SK-N-MC (cell line): ENCODE results near the gene DRD5.
"Not testable (repeated sequence)": the region's sequence is repeated elsewhere in the genome, so short reads cannot be mapped to it uniquely, and the experiment has no call there.

Experiments
- DNase-seq: peaks from one replicate; pipeline ENCODE4 v3.0.0-alpha.2; 2011; ENCODE audit warnings: low read depth, low spot score
- H3K27ac ChIP-seq: fragments of 200-600 bp; sonication (generic); 2 replicates; pipeline ENCODE4 v1.5.1; 2016; ENCODE audit warnings: mixed run types
- H3K36me3 ChIP-seq: fragments of 200-600 bp; sonication (generic); 2 replicates; pipeline ENCODE4 v1.6.1; 2017; ENCODE audit warnings: antibody characterized with exemption, low read length, mixed read lengths; ENCODE audit not compliant: insufficient read depth
- H3K4me3 ChIP-seq: fragments of 200-600 bp; sonication (generic); 2 replicates; pipeline ENCODE4 v1.5.1; 2016
- H3K9ac ChIP-seq: fragments of 200-600 bp; sonication (generic); 2 replicates; pipeline ENCODE4 v1.8.0; 2017; ENCODE audit warnings: mixed run types, mixed read lengths; ENCODE audit not compliant: insufficient read length
- H3K9me3 ChIP-seq: fragments of 200-600 bp; sonication (generic); 2 replicates; pipeline ENCODE4 v1.6.1; 2017; ENCODE audit warnings: low read depth, mild to moderate bottlenecking, antibody characterized with exemption, low read length, moderate library complexity, mixed read lengths
- EZH2 ChIP-seq: fragments of 200-600 bp; sonication (generic); IDR thresholded peaks from one replicate; pipeline ENCODE4 v1.6.1; 2017; ENCODE audit warnings: antibody characterized with exemption
- FOXP2 ChIP-seq: optimal IDR thresholded peaks from 2 replicates; pipeline ENCODE3; 2011; ENCODE audit warnings: mild to moderate bottlenecking, moderate library complexity; ENCODE audit not compliant: insufficient read depth; ENCODE audit errors: extremely low read length, control extremely low read depth
- POLR2AphosphoS5 ChIP-seq: IDR thresholded peaks from 2 replicates; pipeline ENCODE4 v1.6.1; 2012; ENCODE audit warnings: mild to moderate bottlenecking, low read depth, low read length, borderline replicate concordance

DRD5 gene

GRCh38 chr4:9764155-9764696, 17.2 kb upstream of the DRD5 start:
- no peak overlapping the region for H3K4me3 ChIP-seq
- H3K36me3 ChIP-seq = no peaks in the 10 kb centered on the region
- no peak for DNase-seq
- H3K9ac ChIP-seq = no peak overlapping the region
- no peaks in the 10 kb centered on the region for H3K9me3 ChIP-seq
- H3K27ac ChIP-seq = no peak overlapping the region
- TF ChIP-seq EZH2 (no peak), POLR2AphosphoS5 (no peak), FOXP2 (no peak)

GRCh38 chr4:9765091-9765490, 16.3 kb upstream of the DRD5 start:
- no peaks in the 10 kb centered on the region for H3K36me3 ChIP-seq
- H3K9ac ChIP-seq = no peak overlapping the region
- H3K9me3 ChIP-seq = no peaks in the 10 kb centered on the region
- H3K27ac ChIP-seq = no peak overlapping the region
- no peak for TF ChIP-seq FOXP2
- TF ChIP-seq POLR2AphosphoS5 = no peak
- no peak for TF ChIP-seq EZH2
- no peak overlapping the region for H3K4me3 ChIP-seq
- no peak for DNase-seq

- H3K27ac ChIP-seq = no peak overlapping the region
- H3K4me3 ChIP-seq = no peak overlapping the region
- TF ChIP-seq FOXP2 = no peak
- DNase-seq = no peak
- H3K9me3 ChIP-seq = no peaks in the 10 kb centered on the region
- no peak overlapping the region for H3K9ac ChIP-seq
- no peaks in the 10 kb centered on the region for H3K36me3 ChIP-seq
These were observed 12.1 kb upstream of the DRD5 start for GRCh38 chr4:9769321-9769720.

GRCh38 chr4:9771034-9771433, 10.4 kb upstream of the DRD5 start:
- H3K4me3 ChIP-seq = no peak overlapping the region
- no peaks in the 10 kb centered on the region for H3K36me3 ChIP-seq
- no peak overlapping the region for H3K9ac ChIP-seq
- no peaks in the 10 kb centered on the region for H3K9me3 ChIP-seq
- TF ChIP-seq FOXP2 = no peak
- no peak for TF ChIP-seq EZH2
- no peak for TF ChIP-seq POLR2AphosphoS5
- no peak overlapping the region for H3K27ac ChIP-seq
- no peak for DNase-seq

GRCh38 chr4:9773471-9773870, 8.0 kb upstream of the DRD5 start:
- TF ChIP-seq POLR2AphosphoS5 = no peak
- no peak for TF ChIP-seq EZH2
- TF ChIP-seq FOXP2 = no peak
- H3K9ac ChIP-seq = no peak overlapping the region
- no peak overlapping the region for H3K27ac ChIP-seq
- no peak overlapping the region for H3K4me3 ChIP-seq
- no peak for DNase-seq
- H3K9me3 ChIP-seq = no peaks in the 10 kb centered on the region
- H3K36me3 ChIP-seq = no peaks in the 10 kb centered on the region

GRCh38 chr4:9782136-9782436, 652 bp downstream of the DRD5 start:
- H3K36me3 ChIP-seq = no peaks in the 10 kb centered on the region
- TF ChIP-seq FOXP2 = no peak
- TF ChIP-seq EZH2 = no peak
- TF ChIP-seq POLR2AphosphoS5 = no peak
- H3K27ac ChIP-seq = no peak overlapping the region
- H3K9me3 ChIP-seq = no peaks in the 10 kb centered on the region
- H3K4me3 ChIP-seq = no peak overlapping the region
- no peak for DNase-seq
- no peak overlapping the region for H3K9ac ChIP-seq

- not testable (repeated sequence) for H3K9me3 ChIP-seq, H3K9ac ChIP-seq, H3K36me3 ChIP-seq, H3K4me3 ChIP-seq, H3K27ac ChIP-seq, DNase-seq
These were observed 4.5 kb downstream of the DRD5 start for GRCh38 chr4:9785891-9786290.

- no peak overlapping the region for H3K9ac ChIP-seq
- H3K4me3 ChIP-seq = no peak overlapping the region
- no peaks in the 10 kb centered on the region for H3K9me3 ChIP-seq
- TF ChIP-seq FOXP2 = no peak
- TF ChIP-seq EZH2 = no peak
- no peak for TF ChIP-seq POLR2AphosphoS5
- H3K36me3 ChIP-seq = no peaks in the 10 kb centered on the region
- no peak for DNase-seq
- H3K27ac ChIP-seq = no peak overlapping the region
These were observed 10.9 kb downstream of the DRD5 start for GRCh38 chr4:9792381-9792780.

- H3K4me3 ChIP-seq, H3K36me3 ChIP-seq, H3K27ac ChIP-seq, H3K9ac ChIP-seq, H3K9me3 ChIP-seq, DNase-seq: not testable (repeated sequence)
These were observed 15.2 kb downstream of the DRD5 start for GRCh38 chr4:9796641-9797040.
